Activated CD4-positive, alpha-beta T cell treated with anti-CD3 and anti-CD28 coated beads, Interleukin-2, amount 10 ng/mL, durations not matched to agents 7 days and 5 days (primary cell): ENCODE results near the gene CLASRP. TPM values are rescaled to one million over a fixed set of nuclear protein-coding genes. Genes with fewer than 3 reads are reported as not detected.
A peak's percentile ranks its signal among the peaks of the same experiment; 100 is the strongest.

Source experiments
- CTCF ChIA-PET: fragments of 350-600 bp; sonication (Branson Sonifier 250); formaldehyde crosslinking; loops from one replicate; lab custom pipeline; 2021; ENCODE audit warnings: antibody characterized with exemption; lab: Charles Lee
- POLR2A ChIA-PET: fragments of 350-600 bp; sonication (Branson Sonifier 250); formaldehyde crosslinking; loops from one replicate; lab custom pipeline; 2021; ENCODE audit warnings: antibody characterized with exemption; lab: Charles Lee
- DNase-seq: peaks from one replicate; pipeline ENCODE4 v3.0.0-alpha.2; 2020
- H3K27ac Mint-ChIP-seq: one replicate; pipeline ENCODE4 v1.8.0; 2021; ENCODE audit warnings: mild to moderate bottlenecking, moderate library complexity, mixed read lengths
- H3K27me3 Mint-ChIP-seq: one replicate; pipeline ENCODE4 v1.8.0; 2021; ENCODE audit warnings: mixed read lengths
- H3K36me3 Mint-ChIP-seq: one replicate; pipeline ENCODE4 v1.8.0; 2021; ENCODE audit warnings: low read depth, mixed read lengths
- H3K4me1 Mint-ChIP-seq: one replicate; pipeline ENCODE4 v1.8.0; 2021; ENCODE audit warnings: mixed read lengths
- H3K4me3 Mint-ChIP-seq: one replicate; pipeline ENCODE4 v1.8.0; 2021; ENCODE audit warnings: mild to moderate bottlenecking, moderate library complexity, mixed read lengths
- H3K9me3 Mint-ChIP-seq: one replicate; pipeline ENCODE4 v1.8.0; 2021; ENCODE audit warnings: mixed read lengths
- total RNA-seq, 2 experiments: library from RNA; stranded (reverse); gene quantifications; one replicate each; pipeline ENCODE4 v1.2.3, GENCODE V29; 2021

CLASRP gene
- total RNA-seq, 2 experiments from 2014 or later = 101 to 109 TPM

GRCh38 chr19:45051929-45052579 is 13.2 kb downstream of the CLASRP start:
- CTCF ChIA-PET = interaction anchor here (1.6 kb wide), 1 partner anchor 8 kb away, joined by 4 read pairs; no protein-coding TSS in a partner anchor
- no peak overlapping the region for H3K27ac Mint-ChIP-seq

GRCh38 chr19:45056831-45057230 is 18.0 kb downstream of the CLASRP start:
- ChIA-PET CTCF (interaction anchor here (1.0 kb wide), 1 partner anchor 28 kb away, joined by 4 read pairs; no protein-coding TSS in a partner anchor), POLR2A (no interaction called here)
- Mint-ChIP-seq H3K4me1 (peaks cover 2% of the 10 kb centered on the region), H3K27me3 (no peaks in the 10 kb centered on the region), H3K4me3 (no peak overlapping the region), H3K27ac (no peak overlapping the region), H3K36me3 (peaks cover 35% of the 10 kb centered on the region), H3K9me3 (no peaks in the 10 kb centered on the region)
- no peak for DNase-seq

More at GRCh38 chr19:45051929-45052579, 13.2 kb downstream of the CLASRP start:
- Mint-ChIP-seq H3K4me3 (no peak overlapping the region), H3K4me1 (peaks cover 16% of the 10 kb centered on the region), H3K9me3 (no peaks in the 10 kb centered on the region), H3K36me3 (peaks cover 20% of the 10 kb centered on the region), H3K27me3 (no peaks in the 10 kb centered on the region)
- POLR2A ChIA-PET = no interaction called here
- no peak for DNase-seq

GRCh38 chr19:45057444-45057843 is 18.6 kb downstream of the CLASRP start:
- H3K4me3 Mint-ChIP-seq = no peak overlapping the region
- H3K27ac Mint-ChIP-seq = peak overlapping the region; percentile 54
- ChIA-PET CTCF (interaction anchor here (1.0 kb wide), 1 partner anchor 28 kb away, joined by 4 read pairs; no protein-coding TSS in a partner anchor), POLR2A (no interaction called here)
- peaks cover 32% of the 10 kb centered on the region for H3K36me3 Mint-ChIP-seq
- peaks cover 2% of the 10 kb centered on the region for H3K4me1 Mint-ChIP-seq
- no peaks in the 10 kb centered on the region for H3K9me3 Mint-ChIP-seq
- DNase-seq = no peak
- no peaks in the 10 kb centered on the region for H3K27me3 Mint-ChIP-seq

- H3K27me3 Mint-ChIP-seq = no peaks in the 10 kb centered on the region
- no peak overlapping the region for H3K27ac Mint-ChIP-seq
- H3K4me1 Mint-ChIP-seq = peaks cover 2% of the 10 kb centered on the region
- H3K36me3 Mint-ChIP-seq = peaks cover 34% of the 10 kb centered on the region
- ChIA-PET POLR2A (no interaction called here), CTCF (interaction anchor here (1.0 to 2.1 kb wide), 12 partner anchors 10 to 72 kb away, joined by 3 to 19 read pairs (median 5); partner anchors contain the start of genes CLASRP and PPP1R37)
- DNase-seq = no peak
- no peak overlapping the region for H3K4me3 Mint-ChIP-seq
- H3K9me3 Mint-ChIP-seq = no peaks in the 10 kb centered on the region
Observed at GRCh38 chr19:45058622-45059159, 19.8 kb downstream of the CLASRP start.

- H3K27ac Mint-ChIP-seq = no peak overlapping the region
- H3K36me3 Mint-ChIP-seq = peaks cover 31% of the 10 kb centered on the region
- peaks cover 2% of the 10 kb centered on the region for H3K4me1 Mint-ChIP-seq
- no peaks in the 10 kb centered on the region for H3K27me3 Mint-ChIP-seq
- no peak overlapping the region for H3K4me3 Mint-ChIP-seq
- DNase-seq = peak; percentile 90
- CTCF ChIA-PET = interaction anchor here (0.7 to 2.1 kb wide), 16 partner anchors 8 to 150 kb away, joined by 3 to 19 read pairs (median 5); partner anchors contain the start of genes CLASRP, PPP1R37 and ZNF296
- no peaks in the 10 kb centered on the region for H3K9me3 Mint-ChIP-seq
- POLR2A ChIA-PET = interaction anchor here (0.5 kb wide), 1 partner anchor 172 kb away, joined by 3 read pairs; no protein-coding TSS in a partner anchor
Observed at GRCh38 chr19:45059258-45059965, 20.6 kb downstream of the CLASRP start.

GRCh38 chr19:45061965-45062364 is 23.1 kb downstream of the CLASRP start:
- Mint-ChIP-seq H3K4me3 (no peak overlapping the region), H3K4me1 (peaks cover 2% of the 10 kb centered on the region), H3K36me3 (peaks cover 31% of the 10 kb centered on the region), H3K9me3 (no peaks in the 10 kb centered on the region), H3K27ac (no peak overlapping the region), H3K27me3 (no peaks in the 10 kb centered on the region)
- DNase-seq = no peak
- ChIA-PET CTCF (interaction anchor here (0.7 to 1.8 kb wide), 4 partner anchors 13 to 231 kb away, joined by 3 to 7 read pairs (median 4); no protein-coding TSS in a partner anchor), POLR2A (no interaction called here)

GRCh38 chr19:45063851-45064801 is 25.3 kb downstream of the CLASRP start:
- no peaks in the 10 kb centered on the region for H3K9me3 Mint-ChIP-seq
- no peak for DNase-seq
- peaks cover 2% of the 10 kb centered on the region for H3K4me1 Mint-ChIP-seq
- CTCF ChIA-PET = interaction anchor here (0.6 to 2.0 kb wide), 6 partner anchors 10 to 1876 kb away, joined by 3 to 4 read pairs (median 3); partner anchors contain the start of gene CLASRP
- H3K27me3 Mint-ChIP-seq = no peaks in the 10 kb centered on the region
- H3K36me3 Mint-ChIP-seq = peaks cover 25% of the 10 kb centered on the region
- no peak overlapping the region for H3K4me3 Mint-ChIP-seq
- H3K27ac Mint-ChIP-seq = no peak overlapping the region
- POLR2A ChIA-PET = no interaction called here

- CTCF ChIA-PET = no interaction called here
- DNase-seq = no peak
- no peaks in the 10 kb centered on the region for H3K9me3 Mint-ChIP-seq
- POLR2A ChIA-PET = interaction anchor here (0.5 kb wide), 1 partner anchor 168 kb away, joined by 5 read pairs; no protein-coding TSS in a partner anchor
- H3K27ac Mint-ChIP-seq = no peak overlapping the region
- H3K4me3 Mint-ChIP-seq = no peak overlapping the region
- H3K36me3 Mint-ChIP-seq = peaks cover 23% of the 10 kb centered on the region
- no peaks in the 10 kb centered on the region for H3K4me1 Mint-ChIP-seq
- H3K27me3 Mint-ChIP-seq = no peaks in the 10 kb centered on the region
Observed at GRCh38 chr19:45066921-45067661, 28.2 kb downstream of the CLASRP start.

GRCh38 chr19:45068041-45068440 is 29.2 kb downstream of the CLASRP start:
- no peaks in the 10 kb centered on the region for H3K9me3 Mint-ChIP-seq
- H3K4me1 Mint-ChIP-seq = no peaks in the 10 kb centered on the region
- ChIA-PET CTCF (interaction anchor here (1.5 kb wide), 1 partner anchor 9 kb away, joined by 6 read pairs; no protein-coding TSS in a partner anchor), POLR2A (no interaction called here)
- no peak for DNase-seq
- H3K27me3 Mint-ChIP-seq = no peaks in the 10 kb centered on the region
- no peak overlapping the region for H3K4me3 Mint-ChIP-seq
- H3K27ac Mint-ChIP-seq = no peak overlapping the region
- peaks cover 21% of the 10 kb centered on the region for H3K36me3 Mint-ChIP-seq

- ChIA-PET CTCF (interaction anchor here (1.5 kb wide), 1 partner anchor 10 kb away, joined by 6 read pairs; no protein-coding TSS in a partner anchor), POLR2A (interaction anchor here (0.7 kb wide), 1 partner anchor 406 kb away, joined by 4 read pairs; no protein-coding TSS in a partner anchor)
- Mint-ChIP-seq H3K27me3 (no peaks in the 10 kb centered on the region), H3K4me3 (no peak overlapping the region), H3K9me3 (no peaks in the 10 kb centered on the region), H3K36me3 (peaks cover 21% of the 10 kb centered on the region), H3K4me1 (no peaks in the 10 kb centered on the region), H3K27ac (peak overlapping the region; percentile 39)
- no peak for DNase-seq
Observed at GRCh38 chr19:45069056-45069455, 30.2 kb downstream of the CLASRP start.

- Mint-ChIP-seq H3K27me3 (no peaks in the 10 kb centered on the region), H3K36me3 (peaks cover 17% of the 10 kb centered on the region), H3K4me1 (peaks cover 9% of the 10 kb centered on the region), H3K9me3 (no peaks in the 10 kb centered on the region), H3K27ac (no peak overlapping the region), H3K4me3 (no peak overlapping the region)
- DNase-seq = no peak
- CTCF ChIA-PET = no interaction called here
- POLR2A ChIA-PET = no interaction called here
Observed at GRCh38 chr19:45070214-45070613, 31.4 kb downstream of the CLASRP start.
